H1 (cell line): ENCODE data around the gene RNF8.

Experiments used
- CBX5 ChIP-seq: fragments of 300-800, 300-1000 bp; sonication (generic); IDR thresholded peaks from 2 replicates; pipeline ENCODE4 v1.7.1; 2016; ENCODE audit warnings: antibody characterized with exemption, low read length, low read depth
- CTCF ChIP-seq, 3 experiments: IDR thresholded peaks; 1 replicate in 2 of 3; 2 replicates in 1 of 3; pipeline versions ENCODE4 v1.5.1 to v1.6.1; 2011; ENCODE audit warnings: low read length in 3 of 3, mild to moderate bottlenecking in 3 of 3, inconsistent platforms in 2 of 3, low read depth in 1 of 3, moderate library complexity in 1 of 3; ENCODE audit not compliant: insufficient read depth in 1 of 3; ENCODE audit errors: control extremely low read depth in 1 of 3
- EGR1 ChIP-seq: IDR thresholded peaks from 2 replicates; pipeline ENCODE4 v1.6.1; 2011; ENCODE audit warnings: low read depth, low read length, borderline replicate concordance
- EP300 ChIP-seq, 2 experiments: IDR thresholded peaks; 1 replicate in 1 of 2; 2 replicates in 1 of 2; pipeline ENCODE4 v1.6.1; 2011 to 2012; ENCODE audit warnings: low read depth in 2 of 2, low read length in 2 of 2, mild to moderate bottlenecking in 2 of 2, borderline replicate concordance in 1 of 2, inconsistent platforms in 1 of 2, moderate library complexity in 1 of 2
- JUN ChIP-seq: IDR thresholded peaks from 2 replicates; pipeline ENCODE4 v1.6.1; 2011; ENCODE audit warnings: low read depth, mild to moderate bottlenecking, improper control_type of control experiment, low read length
- JUND ChIP-seq: IDR thresholded peaks from 2 replicates; pipeline ENCODE4 v1.6.1; 2011; ENCODE audit warnings: mild to moderate bottlenecking, improper control_type of control experiment, low read length
- KDM1A ChIP-seq: fragments of 200-600, 300-600 bp; sonication (generic); IDR thresholded peaks from 2 replicates; pipeline ENCODE4 v1.7.1; 2016; ENCODE audit warnings: mild to moderate bottlenecking, low read length, borderline replicate concordance
- MAX ChIP-seq: IDR thresholded peaks from 2 replicates; pipeline ENCODE4 v1.6.1; 2012; ENCODE audit warnings: inconsistent platforms
- POLR2A ChIP-seq, 2 experiments: IDR thresholded peaks; 1 replicate in 1 of 2; 2 replicates in 1 of 2; pipeline ENCODE4 v1.6.1; 2011; ENCODE audit warnings: low read depth in 2 of 2, low read length in 2 of 2, mild to moderate bottlenecking in 2 of 2; ENCODE audit errors: control extremely low read depth in 1 of 2
- POLR2AphosphoS5 ChIP-seq: IDR thresholded peaks from 2 replicates; pipeline ENCODE4 v1.6.1; 2011; ENCODE audit warnings: low read depth, low read length
- SAP30 ChIP-seq: fragments of 300-600 bp; sonication (generic); IDR thresholded peaks from 2 replicates; pipeline ENCODE4 v1.7.1; 2012; ENCODE audit warnings: low read length, moderate library complexity, mild to moderate bottlenecking, inconsistent platforms; ENCODE audit not compliant: insufficient read depth, insufficient replicate concordance
- SP4 ChIP-seq: IDR thresholded peaks from 2 replicates; pipeline ENCODE4 v1.6.1; 2012; ENCODE audit warnings: low read length, inconsistent platforms
- TBP ChIP-seq: IDR thresholded peaks from 2 replicates; pipeline ENCODE4 v1.6.1; 2011; ENCODE audit warnings: low read depth, low read length, improper control_type of control experiment

GRCh38 chr6:37351027-37351426 lies 2.8 kb upstream of the RNF8 start:
- TF ChIP-seq TBP (no peak), EP300 (IDR thresholded peaks at IDR 0.05; ENCODE audit: borderline replicate concordance in 1 of 2, low read depth in 2 of 2, low read length in 2 of 2) (no peak), POLR2AphosphoS5 (no peak), CBX5 (no peak), POLR2A (IDR thresholded peaks at IDR 0.05; ENCODE audit: control extremely low read depth in 1 of 2, low read depth in 2 of 2, low read length in 2 of 2) (no peak), JUN (no peak), CTCF (IDR thresholded peaks at IDR 0.05; ENCODE audit: control extremely low read depth in 1 of 3, insufficient read depth in 1 of 3, low read depth in 1 of 3, low read length in 3 of 3) (no peak), EGR1 (no peak), SAP30 (no peak), SP4 (no peak), KDM1A (no peak), JUND (no peak), MAX (no peak)
